Measurements from ENCODE around the gene GPANK1. TPM values are rescaled to one million over a fixed set of nuclear protein-coding genes. Genes with fewer than 3 reads are reported as not detected.

Gene GPANK1
- total RNA-seq, 2 experiments from 2014 or later: 9.8 to 11.0 TPM

DNA sequence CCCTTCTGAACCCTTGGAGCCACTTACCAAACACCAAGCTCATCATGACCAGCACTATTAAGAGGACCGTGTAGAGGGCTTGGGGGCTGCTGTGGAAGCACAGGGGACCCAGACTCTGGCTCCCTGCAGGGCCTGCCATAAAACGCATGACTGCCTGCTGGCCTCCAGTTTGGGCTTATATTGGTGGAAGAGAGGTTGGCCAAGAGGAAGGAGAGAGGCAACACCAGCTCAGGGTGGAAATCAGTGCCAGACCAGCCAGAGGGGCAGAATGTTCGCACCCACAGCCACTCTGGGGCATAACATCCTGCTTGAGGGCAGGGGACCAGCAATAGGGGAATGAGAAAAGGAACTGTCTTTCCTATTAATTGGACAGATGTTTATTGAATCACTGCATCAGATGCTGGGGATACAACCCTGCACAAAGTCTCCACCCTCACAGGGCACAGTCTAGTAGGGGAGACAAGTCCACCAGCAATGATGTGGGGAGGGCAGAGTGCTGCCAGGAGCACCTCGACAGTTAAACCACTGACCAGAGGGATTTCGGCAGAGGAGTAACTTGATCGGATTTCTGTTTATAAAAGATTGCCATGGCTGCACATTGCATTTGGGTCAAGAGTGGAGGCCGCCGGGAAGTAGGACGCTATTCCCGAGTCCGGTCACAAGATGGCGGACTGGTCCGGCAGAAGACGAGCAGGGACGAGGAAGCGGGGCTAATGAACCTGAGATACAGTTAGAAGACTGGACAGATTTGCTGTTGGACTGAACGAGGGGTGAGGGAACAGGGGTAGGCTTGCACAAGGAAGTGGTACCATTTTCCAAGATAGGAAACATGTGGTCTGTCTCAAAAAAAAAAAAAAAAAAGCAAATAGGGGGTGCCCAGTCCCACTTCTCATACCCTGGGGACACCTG is 15.7 kb upstream of the GPANK1 start, which contains the start of gene LY6G5C:
LY6G5C (minus strand) TSS at position 842 of the 909 bp plus-strand sequence; CDS start at position 148, 694 bp downstream.
- ChIA-PET POLR2A (interaction anchor here (0.6 to 1.9 kb wide), 8 partner anchors 14 to 515 kb away, joined by 3 to 12 read pairs (median 4); partner anchors contain the start of genes ABHD16A, EHMT2, GPANK1 and HSPA1B), CTCF (interaction anchor here (0.7 to 1.4 kb wide), 6 partner anchors 14 to 149 kb away, joined by 3 to 10 read pairs (median 4); partner anchors contain the start of gene ABHD16A)
- Histone ChIP-seq H3K36me3 (ENCODE audit: insufficient read depth, low read length) (no peaks in the 10 kb centered on the region), H3K4me1 (ENCODE audit: insufficient read depth, low read length) (peaks cover 21% of the 10 kb centered on the region), H3K9me3 (ENCODE audit: control insufficient read depth in 1 of 2, insufficient read depth in 1 of 2, low read length in 2 of 2) (no peaks in the 10 kb centered on the region), H3K27me3 (ENCODE audit: control insufficient read depth in 1 of 2, insufficient read depth in 2 of 2, low read length in 2 of 2) (no peaks in the 10 kb centered on the region), H3K27ac (ENCODE audit: low read depth in 1 of 2, low read length in 2 of 2) (peak within 1 kb of the TSS in 1 of 2 donors; percentile 44), H3K4me3 (ENCODE audit: low read length) (peak within 1 kb of the TSS; percentile 79)
- intact Hi-C loops (cut with DNase I, micrococcal nuclease): loop anchor here (1.0 to 5.0 kb wide), 5 partner anchors 48 to 272 kb away; partner anchors contain the start of gene DDAH2 (in 1 of the 2)
- peak in 13 of 14 experiments; percentile 45 to 83 (median 61) for DNase-seq
- H3K27me3 Mint-ChIP-seq: no peaks in the 10 kb centered on the region
- peaks cover 7% of the 10 kb centered on the region for H3K36me3 Mint-ChIP-seq (ENCODE audit: low read depth)
- peak within 1 kb of the TSS; percentile 87 for H3K4me3 Mint-ChIP-seq
- peak within 1 kb of the TSS; percentile 35 for H3K27ac Mint-ChIP-seq
- peaks cover 19% of the 10 kb centered on the region for H3K4me1 Mint-ChIP-seq (ENCODE audit: low read depth)
- peak; percentile 71 for TF ChIP-seq CTCF (IDR thresholded peaks at IDR 0.05)
- H3K9me3 Mint-ChIP-seq: no peaks in the 10 kb centered on the region
- ATAC-seq (ENCODE audit: poor library complexity): peak; percentile 63

DNA sequence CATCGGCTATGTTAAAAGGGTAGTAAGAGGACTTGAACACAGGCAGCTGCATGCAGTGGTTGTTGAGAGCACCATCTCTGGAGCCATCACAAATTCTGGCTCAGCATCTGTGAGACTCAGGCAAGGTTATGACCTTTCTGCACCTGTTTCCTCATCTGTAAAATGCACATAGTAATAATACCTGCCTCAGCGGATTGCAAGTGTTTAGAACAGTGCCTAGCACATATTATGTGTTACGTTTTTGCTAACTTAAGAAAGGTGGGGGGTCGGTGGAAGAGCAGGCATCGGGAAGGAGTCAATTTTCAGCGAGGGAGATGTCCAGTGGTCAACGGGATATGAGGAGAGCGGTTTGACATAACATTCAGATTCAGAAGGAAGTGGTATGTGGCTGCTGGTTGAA is 13.2 kb upstream of the GPANK1 start:
- intact Hi-C loops (cut with DNase I, micrococcal nuclease): no loop called here

More for the DNA sequence above, 13.2 kb upstream of the GPANK1 start:
- ChIA-PET POLR2A (interaction anchor here (1.7 kb wide), 1 partner anchor 13 kb away, joined by 5 read pairs; the partner anchor contains the start of gene GPANK1), CTCF (interaction anchor here (0.8 kb wide), 1 partner anchor 92 kb away, joined by 3 read pairs; no protein-coding TSS in a partner anchor)
- Mint-ChIP-seq H3K36me3 (ENCODE audit: low read depth) (peaks cover 22% of the 10 kb centered on the region), H3K27ac (no peak overlapping the region), H3K4me3 (peak overlapping the region; percentile 49), H3K27me3 (no peaks in the 10 kb centered on the region), H3K9me3 (no peaks in the 10 kb centered on the region), H3K4me1 (ENCODE audit: low read depth) (peaks cover 19% of the 10 kb centered on the region)
- no peak for TF ChIP-seq CTCF (IDR thresholded peaks at IDR 0.05)
- no peak for DNase-seq
- H3K36me3 ChIP-seq (ENCODE audit: insufficient read depth, low read length): peaks cover 4% of the 10 kb centered on the region
- H3K4me3 ChIP-seq (ENCODE audit: low read length): no peak overlapping the region
- H3K4me1 ChIP-seq (ENCODE audit: insufficient read depth, low read length): peaks cover 21% of the 10 kb centered on the region
- ATAC-seq (ENCODE audit: poor library complexity): no peak
- H3K27me3 ChIP-seq (ENCODE audit: control insufficient read depth in 1 of 2, insufficient read depth in 2 of 2, low read length in 2 of 2): no peaks in the 10 kb centered on the region
- no peaks in the 10 kb centered on the region for H3K9me3 ChIP-seq (ENCODE audit: control insufficient read depth in 1 of 2, insufficient read depth in 1 of 2, low read length in 2 of 2)
- no peak overlapping the region for H3K27ac ChIP-seq (ENCODE audit: low read depth in 1 of 2, low read length in 2 of 2)

Measured in CD4-positive, alpha-beta T cell (primary cell).